Measurements from ENCODE around the gene ARHGEF37.
A peak's percentile ranks its signal among the peaks of the same experiment; 100 is the strongest.

The ARHGEF37 gene

DNA sequence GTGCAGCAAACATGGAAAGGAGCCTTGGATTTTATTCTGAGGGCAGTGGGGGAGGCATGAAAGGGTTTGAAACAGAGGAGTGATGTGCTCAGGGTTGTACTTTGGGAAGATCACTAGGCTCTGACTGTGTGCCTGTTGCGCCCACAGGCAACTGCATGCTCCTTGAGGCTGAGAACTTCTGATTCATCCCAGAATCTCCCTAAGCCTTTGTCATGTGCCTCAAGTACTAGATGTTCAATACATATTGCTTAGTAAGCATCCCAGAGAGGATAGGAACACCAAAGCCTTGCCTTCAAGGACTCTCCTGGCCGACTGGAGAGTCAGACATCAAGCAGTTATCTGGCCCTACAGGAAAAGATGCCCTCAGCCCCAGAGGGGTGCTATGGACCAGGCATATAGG is 54.1 kb downstream of the ARHGEF37 start:
- peaks cover 0 to 4% of the 10 kb centered on the region in 2 donors for H3K27me3 Mint-ChIP-seq
- H3K4me1 Mint-ChIP-seq: peaks cover 11 to 15% of the 10 kb centered on the region in 2 donors
- no peak overlapping the region for H3K4me3 Mint-ChIP-seq
- H3K9me3 Mint-ChIP-seq: no peaks in the 10 kb centered on the region
- no peak overlapping the region for H3K27ac Mint-ChIP-seq
- DNase-seq (no peak), ATAC-seq (replicated peaks) (no peak)
- no peaks in the 10 kb centered on the region for H3K36me3 Mint-ChIP-seq

DNA sequence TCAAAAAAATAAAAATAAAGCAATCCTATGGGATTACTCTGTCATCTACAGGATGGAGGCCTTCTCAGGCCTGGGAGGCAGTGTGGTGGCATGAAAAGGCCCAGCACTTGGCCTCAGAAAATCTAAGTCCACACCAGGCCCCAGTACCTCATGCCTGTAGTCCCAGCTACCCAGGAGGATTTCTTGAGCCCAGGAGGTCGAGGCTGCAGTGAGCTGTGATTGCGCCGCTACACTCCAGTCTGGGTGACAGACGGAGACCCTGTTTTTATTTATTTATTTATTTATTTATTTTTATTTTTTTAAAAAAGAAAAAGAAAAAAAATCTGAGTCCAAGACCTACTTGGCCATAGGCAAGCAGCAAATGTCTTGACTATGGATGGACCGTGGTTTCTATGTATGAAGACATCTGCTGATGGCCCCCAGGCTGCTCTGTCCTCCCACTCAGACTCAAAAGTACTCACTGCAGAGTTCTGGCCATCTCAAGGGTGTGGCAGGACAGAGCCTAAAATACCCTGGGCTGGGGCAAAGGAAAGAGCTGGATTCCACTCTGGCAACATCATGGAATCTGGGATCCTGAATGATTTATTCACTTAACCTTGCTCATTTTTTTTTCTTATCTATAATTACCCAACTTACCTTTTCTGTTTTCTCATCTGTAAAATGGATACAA is 55.0 kb downstream of the ARHGEF37 start:
- H3K27ac Mint-ChIP-seq: no peak overlapping the region
- peaks cover 0 to 4% of the 10 kb centered on the region in 2 donors for H3K27me3 Mint-ChIP-seq
- peaks cover 11 to 15% of the 10 kb centered on the region in 2 donors for H3K4me1 Mint-ChIP-seq
- no peak for ATAC-seq (replicated peaks)
- no peak for DNase-seq
- no peaks in the 10 kb centered on the region for H3K36me3 Mint-ChIP-seq
- no peaks in the 10 kb centered on the region for H3K9me3 Mint-ChIP-seq
- no peak overlapping the region for H3K4me3 Mint-ChIP-seq

DNA sequence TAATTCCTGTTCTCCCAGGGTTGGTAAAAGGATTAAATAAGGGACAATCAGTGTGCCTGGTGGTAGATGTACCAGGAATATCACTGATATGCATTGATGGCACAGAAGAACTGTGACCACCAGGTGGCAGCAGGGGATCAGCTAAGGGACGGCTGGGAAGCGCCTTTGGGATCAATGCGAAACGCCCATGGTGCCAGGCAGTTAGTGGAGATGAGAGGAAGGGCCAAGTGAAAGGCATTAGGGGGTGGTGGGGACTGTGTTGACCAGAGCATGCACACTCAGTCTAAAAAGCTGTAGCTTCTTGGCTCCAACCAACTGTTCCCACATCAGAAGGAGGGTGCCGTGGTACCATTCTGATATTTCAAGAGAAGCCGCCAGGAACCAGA is 55.6 kb downstream of the ARHGEF37 start:
- Mint-ChIP-seq H3K9me3 (no peaks in the 10 kb centered on the region), H3K4me1 (peaks cover 11 to 15% of the 10 kb centered on the region in 2 donors), H3K36me3 (no peaks in the 10 kb centered on the region), H3K4me3 (no peak overlapping the region), H3K27ac (no peak overlapping the region), H3K27me3 (peaks cover 0 to 4% of the 10 kb centered on the region in 2 donors)
- DNase-seq (no peak), ATAC-seq (replicated peaks) (peak; percentile 62 to 76)

DNA sequence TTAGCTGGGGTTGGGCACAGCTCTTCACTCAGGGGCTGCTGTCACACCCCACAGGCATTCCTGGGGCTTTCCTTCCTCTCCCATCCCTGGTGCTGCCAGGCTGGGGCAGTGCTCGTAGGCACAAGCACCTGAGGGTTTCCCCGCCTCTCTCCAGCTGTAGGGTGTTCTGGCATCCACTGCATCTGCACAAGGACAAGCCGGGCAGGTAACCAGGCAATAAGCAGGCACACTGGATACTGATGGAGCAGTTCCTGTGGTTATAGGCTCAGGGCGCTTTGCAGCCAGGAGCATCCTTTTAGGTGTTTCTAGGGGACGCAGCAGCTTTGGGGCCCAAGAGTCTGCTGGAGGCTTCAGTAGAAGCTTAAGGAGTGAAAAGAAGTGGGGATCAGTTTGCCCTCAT is 56.8 kb downstream of the ARHGEF37 start:
- Mint-ChIP-seq H3K4me3 (no peak overlapping the region), H3K4me1 (peaks cover 3 to 4% of the 10 kb centered on the region in 2 donors), H3K27me3 (peaks cover 0 to 4% of the 10 kb centered on the region in 2 donors), H3K27ac (no peak overlapping the region), H3K9me3 (no peaks in the 10 kb centered on the region), H3K36me3 (no peaks in the 10 kb centered on the region)
- no peak for ATAC-seq (replicated peaks)
- DNase-seq: no peak

DNA sequence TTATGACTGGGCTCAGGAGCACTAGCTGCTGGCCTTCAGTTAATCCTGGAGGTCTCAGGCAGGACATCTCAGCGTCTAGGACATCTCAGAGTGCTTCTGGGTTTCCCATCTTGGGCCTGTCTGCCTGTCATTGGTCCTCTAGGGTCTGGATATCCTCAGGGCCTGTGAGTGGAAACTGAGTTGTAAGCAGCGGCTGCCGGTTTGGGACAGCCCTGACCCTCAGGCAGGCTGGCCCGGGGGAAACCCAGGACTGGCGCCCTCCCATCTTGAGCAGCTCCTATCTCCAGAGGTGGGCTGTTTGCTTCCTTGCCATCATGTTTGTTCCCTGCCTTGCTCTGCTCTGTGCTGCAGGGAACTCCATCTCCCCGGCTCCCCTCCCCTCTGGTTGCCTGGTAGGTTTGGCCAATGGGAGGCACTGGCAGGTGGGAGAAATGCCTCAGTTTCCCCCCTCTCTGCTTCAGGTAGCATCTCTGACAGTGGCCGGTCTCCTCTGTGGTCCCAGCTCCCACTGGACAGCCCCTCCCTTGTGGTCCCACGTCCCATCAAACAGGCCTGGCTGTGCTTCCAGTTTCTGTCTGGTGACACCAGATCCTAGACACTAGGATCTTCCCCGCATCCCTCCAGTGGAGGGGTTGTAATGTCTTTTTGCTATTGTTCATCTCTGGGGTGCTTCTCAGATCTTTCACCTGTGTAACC is 57.4 kb downstream of the ARHGEF37 start:
- Mint-ChIP-seq H3K4me3 (no peak overlapping the region), H3K4me1 (peaks cover 0 to 2% of the 10 kb centered on the region in 2 donors), H3K27me3 (peaks cover 0 to 4% of the 10 kb centered on the region in 2 donors), H3K27ac (no peak overlapping the region), H3K36me3 (no peaks in the 10 kb centered on the region), H3K9me3 (no peaks in the 10 kb centered on the region)
- ATAC-seq (replicated peaks) (no peak), DNase-seq (no peak)

DNA sequence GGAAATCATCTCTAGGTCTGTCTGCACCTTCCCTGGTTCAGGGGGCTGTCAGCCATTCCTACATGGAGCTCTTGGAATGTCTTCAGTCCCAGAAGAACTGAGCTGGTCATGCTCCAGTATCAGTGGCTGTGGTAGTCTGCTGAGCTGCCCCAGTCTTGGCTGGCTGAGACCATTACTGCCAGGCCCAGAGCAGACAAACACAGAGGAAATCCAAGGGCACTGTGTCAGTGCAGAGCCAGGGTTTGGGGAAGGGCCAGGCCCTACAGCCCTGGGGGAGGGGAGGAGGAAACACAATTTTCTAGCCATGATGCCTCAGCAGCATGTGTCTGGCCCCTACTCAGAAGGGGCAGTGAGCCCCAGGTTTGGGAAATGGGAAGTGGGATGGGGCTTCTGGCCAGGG is 58.4 kb downstream of the ARHGEF37 start:
- H3K4me1 Mint-ChIP-seq: peaks cover 0 to 2% of the 10 kb centered on the region in 2 donors
- H3K9me3 Mint-ChIP-seq: no peaks in the 10 kb centered on the region
- H3K27me3 Mint-ChIP-seq: peaks cover 0 to 4% of the 10 kb centered on the region in 2 donors
- no peaks in the 10 kb centered on the region for H3K36me3 Mint-ChIP-seq
- ATAC-seq (replicated peaks) (no peak), DNase-seq (no peak)
- no peak overlapping the region for H3K4me3 Mint-ChIP-seq
- no peak overlapping the region for H3K27ac Mint-ChIP-seq

DNA sequence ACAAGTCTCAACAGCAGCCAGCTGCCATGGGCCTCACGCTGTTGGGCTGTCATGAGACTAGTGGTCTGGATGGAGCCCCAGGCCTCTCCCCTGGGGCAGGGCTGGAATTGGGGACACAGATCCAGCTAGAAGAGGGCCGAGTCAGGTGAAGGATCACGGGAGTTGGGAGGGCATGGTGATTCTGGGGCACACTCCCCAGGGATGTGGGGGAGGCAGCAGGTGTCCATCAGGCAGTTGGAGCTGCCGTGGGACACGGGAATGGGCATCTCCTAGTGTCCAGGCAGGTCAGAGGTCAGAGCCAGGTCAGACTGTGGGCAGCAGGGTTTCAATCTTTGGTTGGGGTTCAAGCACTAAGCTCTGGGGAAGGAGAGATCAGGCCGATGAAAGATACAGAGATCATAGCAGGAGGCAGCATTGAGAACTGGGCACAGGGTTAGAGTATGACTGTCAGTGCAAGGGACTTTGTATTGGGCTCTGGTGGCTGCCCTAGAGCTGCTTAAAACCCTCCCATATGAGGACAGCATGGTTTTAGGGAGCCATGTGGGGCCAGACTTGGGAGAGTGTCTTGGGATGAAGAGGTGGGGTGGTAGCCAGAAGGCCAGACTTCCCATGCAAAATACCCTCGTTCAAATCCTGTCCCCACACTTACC is 59.2 kb downstream of the ARHGEF37 start:
- no peak for DNase-seq
- H3K4me3 Mint-ChIP-seq: no peak overlapping the region
- no peaks in the 10 kb centered on the region for H3K36me3 Mint-ChIP-seq
- no peaks in the 10 kb centered on the region for H3K9me3 Mint-ChIP-seq
- H3K27ac Mint-ChIP-seq: no peak overlapping the region
- peaks cover 0 to 4% of the 10 kb centered on the region in 2 donors for H3K27me3 Mint-ChIP-seq
- peaks cover 0 to 2% of the 10 kb centered on the region in 2 donors for H3K4me1 Mint-ChIP-seq
- no peak for ATAC-seq (replicated peaks)

DNA sequence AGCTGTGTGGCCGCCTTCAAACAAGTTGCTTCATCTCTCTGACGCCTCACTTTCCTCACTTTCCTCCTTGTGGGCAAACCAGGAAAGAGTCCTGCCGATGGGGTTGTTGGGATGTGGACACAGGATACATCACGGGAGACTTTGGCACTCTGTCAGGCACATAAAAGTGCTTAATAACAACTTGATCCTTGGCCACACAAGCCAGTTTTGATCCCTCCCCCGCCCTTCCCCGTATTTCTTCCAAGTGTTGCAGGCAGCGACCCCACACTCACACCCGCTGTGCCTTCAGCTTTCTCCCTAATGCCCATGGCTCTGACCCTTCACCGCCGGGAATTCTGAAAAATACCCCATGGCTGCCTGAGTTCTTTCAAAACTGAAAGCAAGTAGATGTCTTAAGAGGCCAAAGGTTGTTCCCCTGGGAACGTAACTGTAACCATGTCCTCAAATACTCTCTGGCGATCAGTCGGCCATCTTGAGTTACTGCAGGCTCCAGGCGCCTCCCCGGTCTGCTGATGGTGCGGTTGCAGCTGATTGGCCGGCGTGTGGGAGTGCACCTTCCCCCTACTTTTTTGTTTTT is 59.8 kb downstream of the ARHGEF37 start:
- no peak overlapping the region for H3K4me3 Mint-ChIP-seq
- H3K27me3 Mint-ChIP-seq: peaks cover 0 to 4% of the 10 kb centered on the region in 2 donors
- H3K36me3 Mint-ChIP-seq: no peaks in the 10 kb centered on the region
- no peak overlapping the region for H3K27ac Mint-ChIP-seq
- H3K9me3 Mint-ChIP-seq: no peaks in the 10 kb centered on the region
- H3K4me1 Mint-ChIP-seq: peaks cover 0 to 2% of the 10 kb centered on the region in 2 donors
- DNase-seq (no peak), ATAC-seq (replicated peaks) (no peak)

DNA sequence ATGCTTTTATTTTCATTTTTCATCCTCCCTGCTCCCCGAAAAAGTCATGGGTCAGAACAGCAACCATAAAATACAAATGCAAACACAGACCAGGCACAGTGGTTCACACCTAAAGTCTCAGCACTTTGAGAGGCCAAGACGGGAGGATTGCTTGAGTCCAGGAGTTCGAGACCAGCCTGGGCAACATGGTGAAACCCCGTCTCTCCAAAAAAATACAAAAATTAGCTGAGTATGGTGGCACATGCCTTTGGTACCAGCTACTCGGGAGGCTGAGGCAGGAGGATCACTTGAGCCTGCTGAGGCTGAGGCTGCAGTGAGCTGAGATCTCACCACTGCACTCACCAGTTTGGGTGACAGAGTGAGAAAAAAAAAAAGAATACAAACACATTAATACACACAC is 60.3 kb downstream of the ARHGEF37 start:
- no peak overlapping the region for H3K27ac Mint-ChIP-seq
- H3K9me3 Mint-ChIP-seq: no peaks in the 10 kb centered on the region
- H3K27me3 Mint-ChIP-seq: peaks cover 0 to 4% of the 10 kb centered on the region in 2 donors
- DNase-seq: no peak
- H3K4me3 Mint-ChIP-seq: no peak overlapping the region
- H3K36me3 Mint-ChIP-seq: no peaks in the 10 kb centered on the region
- peaks cover 0 to 2% of the 10 kb centered on the region in 2 donors for H3K4me1 Mint-ChIP-seq
- no peak for ATAC-seq (replicated peaks)

DNA sequence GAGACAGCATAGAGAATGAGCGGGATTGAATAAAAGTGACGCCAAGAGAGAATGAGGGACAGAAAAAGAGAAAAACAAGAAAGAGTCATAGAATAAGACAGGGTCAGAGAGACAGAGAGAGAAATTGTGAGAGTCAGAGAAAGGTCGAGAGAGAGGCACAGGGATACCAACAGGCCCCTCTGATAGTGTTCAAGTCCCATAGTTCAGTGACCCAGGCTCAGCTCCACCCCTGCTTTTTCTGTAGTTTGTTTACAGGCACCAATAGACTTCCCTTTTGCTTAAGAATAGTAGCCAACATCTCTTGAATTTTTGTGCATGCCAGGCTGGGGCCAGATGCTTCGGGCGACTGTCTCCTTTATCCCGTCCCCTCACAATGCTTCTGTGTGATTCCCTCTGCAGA is 62.5 kb downstream of the ARHGEF37 start:
- Mint-ChIP-seq H3K9me3 (no peaks in the 10 kb centered on the region), H3K4me3 (no peak overlapping the region), H3K4me1 (no peaks in the 10 kb centered on the region), H3K27me3 (no peaks in the 10 kb centered on the region), H3K36me3 (no peaks in the 10 kb centered on the region), H3K27ac (peak overlapping the region; percentile 10)
- ATAC-seq (replicated peaks) (no peak), DNase-seq (no peak)

DNA sequence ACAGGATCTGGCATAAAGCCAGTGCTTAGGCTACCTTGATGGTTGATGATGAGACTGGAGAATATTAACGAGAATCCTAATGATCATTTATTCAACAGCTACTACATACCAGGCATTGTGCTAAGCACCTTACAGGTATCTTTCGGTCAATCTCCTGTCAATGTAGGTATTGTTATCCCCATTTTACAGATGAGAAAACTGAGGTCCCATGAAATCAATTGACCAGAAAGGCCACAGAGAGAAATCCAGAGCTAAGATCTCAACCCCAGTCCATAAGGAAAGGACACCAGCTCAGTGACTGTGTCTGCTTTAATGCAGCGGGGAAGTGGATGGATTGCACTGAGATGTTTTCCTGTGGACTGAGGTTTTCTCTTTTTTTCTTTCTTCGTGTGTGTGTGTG is 63.3 kb downstream of the ARHGEF37 start:
- no peak for ATAC-seq (replicated peaks)
- no peaks in the 10 kb centered on the region for H3K4me1 Mint-ChIP-seq
- no peaks in the 10 kb centered on the region for H3K36me3 Mint-ChIP-seq
- no peak overlapping the region for H3K4me3 Mint-ChIP-seq
- H3K9me3 Mint-ChIP-seq: no peaks in the 10 kb centered on the region
- no peak for DNase-seq
- H3K27ac Mint-ChIP-seq: no peak overlapping the region
- H3K27me3 Mint-ChIP-seq: no peaks in the 10 kb centered on the region

DNA sequence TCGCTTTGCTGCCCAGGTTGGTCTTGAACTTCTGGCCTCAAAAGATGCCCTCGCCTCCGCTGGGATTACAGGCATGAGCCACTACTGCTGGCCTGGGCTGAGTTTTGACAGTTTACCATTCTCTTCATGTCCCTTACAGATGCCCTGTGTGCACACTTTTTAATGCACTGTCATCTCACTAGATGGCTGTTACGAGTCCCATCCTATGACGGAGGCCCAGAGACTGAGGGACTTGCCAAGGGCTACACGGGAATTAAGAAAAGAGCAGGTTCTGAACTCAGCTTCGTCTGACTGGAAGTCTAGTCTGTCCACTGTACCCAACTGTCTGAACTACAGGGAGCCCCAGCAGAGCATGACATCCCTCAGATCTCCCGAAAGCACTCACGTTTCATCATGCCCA is 63.9 kb downstream of the ARHGEF37 start:
- Mint-ChIP-seq H3K4me1 (no peaks in the 10 kb centered on the region), H3K27me3 (no peaks in the 10 kb centered on the region), H3K36me3 (no peaks in the 10 kb centered on the region), H3K9me3 (no peaks in the 10 kb centered on the region), H3K4me3 (no peak overlapping the region), H3K27ac (no peak overlapping the region)
- DNase-seq (no peak), ATAC-seq (replicated peaks) (no peak)

DNA sequence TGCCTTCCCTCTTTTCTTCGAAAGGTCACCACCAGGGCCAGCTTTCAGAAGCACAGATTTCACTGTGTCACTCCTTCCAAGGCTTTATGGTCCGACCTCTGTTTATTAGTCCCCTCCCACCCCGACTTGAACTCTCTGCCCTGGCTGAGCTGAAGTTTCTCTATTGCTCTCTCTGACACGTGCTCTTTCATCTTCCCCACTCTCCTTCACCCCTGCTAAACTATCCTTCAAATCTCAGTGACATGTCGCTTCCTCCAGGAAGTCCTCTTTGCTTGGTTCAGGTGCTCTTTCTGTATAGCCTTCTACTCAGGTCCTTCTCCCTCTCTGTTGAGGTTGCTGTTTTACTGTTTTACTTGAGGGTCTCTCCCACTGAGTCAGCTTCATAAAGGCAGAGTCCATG is 64.4 kb downstream of the ARHGEF37 start:
- H3K4me1 Mint-ChIP-seq: no peaks in the 10 kb centered on the region
- no peak for DNase-seq
- no peak overlapping the region for H3K27ac Mint-ChIP-seq
- no peak for ATAC-seq (replicated peaks)
- no peaks in the 10 kb centered on the region for H3K9me3 Mint-ChIP-seq
- no peaks in the 10 kb centered on the region for H3K36me3 Mint-ChIP-seq
- no peak overlapping the region for H3K4me3 Mint-ChIP-seq
- H3K27me3 Mint-ChIP-seq: no peaks in the 10 kb centered on the region

DNA sequence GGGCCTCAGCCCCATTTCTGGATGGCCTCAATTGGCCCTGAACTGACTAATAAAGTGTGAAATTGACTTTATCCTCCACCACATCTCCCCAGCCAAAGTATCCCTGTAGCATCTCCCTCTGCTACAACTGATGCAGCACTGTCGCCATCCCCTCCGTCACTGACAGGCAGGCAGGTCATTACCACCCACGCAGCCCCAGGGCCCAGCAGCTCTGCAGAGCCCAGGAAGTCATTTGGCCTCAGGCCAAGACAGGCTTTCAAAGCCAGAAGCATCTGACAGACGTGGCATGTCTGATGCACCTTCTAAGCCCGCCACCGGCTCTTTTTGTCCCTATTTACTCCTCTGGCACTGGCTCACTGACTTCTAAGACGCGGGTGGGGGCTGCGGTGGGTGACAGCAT is 65.3 kb downstream of the ARHGEF37 start:
- H3K27ac Mint-ChIP-seq: no peak overlapping the region
- no peak overlapping the region for H3K4me3 Mint-ChIP-seq
- no peaks in the 10 kb centered on the region for H3K9me3 Mint-ChIP-seq
- H3K36me3 Mint-ChIP-seq: no peaks in the 10 kb centered on the region
- H3K27me3 Mint-ChIP-seq: no peaks in the 10 kb centered on the region
- H3K4me1 Mint-ChIP-seq: no peaks in the 10 kb centered on the region
- DNase-seq (no peak), ATAC-seq (replicated peaks) (no peak)

DNA sequence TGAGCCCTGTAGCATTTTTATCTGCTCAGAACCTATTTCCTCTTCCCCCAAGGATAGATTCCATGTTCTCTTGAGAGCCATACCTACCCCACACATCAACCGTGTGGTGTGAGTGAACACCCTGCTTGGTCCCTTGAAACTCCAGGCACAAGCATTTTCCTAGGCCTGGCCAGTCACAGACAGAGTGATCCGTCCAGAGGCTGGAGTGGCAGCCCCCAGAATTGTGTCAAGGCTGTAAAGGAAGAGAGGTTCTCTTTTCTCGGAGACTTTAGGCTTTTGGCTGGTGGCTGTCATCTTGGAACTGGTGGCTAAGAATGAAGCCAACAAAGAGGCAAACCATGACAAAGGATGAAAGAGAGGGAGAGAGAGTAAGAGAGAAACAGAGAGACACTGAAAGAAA is 66.0 kb downstream of the ARHGEF37 start:
- Mint-ChIP-seq H3K36me3 (no peaks in the 10 kb centered on the region), H3K9me3 (no peaks in the 10 kb centered on the region), H3K4me3 (no peak overlapping the region), H3K27me3 (no peaks in the 10 kb centered on the region), H3K27ac (no peak overlapping the region), H3K4me1 (peaks cover 0 to under 1% of the 10 kb centered on the region in 2 donors)
- ATAC-seq (replicated peaks) (no peak), DNase-seq (no peak)
